HepG2 (cell line): ENCODE measurements around the gene IFT122. TPM values are rescaled to one million over a fixed set of nuclear protein-coding genes. Genes with fewer than 3 reads are reported as not detected.

Experiments
- ATAC-seq: fragments of 200-7000 bp; cut with Tn5 transposase; 3 replicates; pipeline ENCODE4 v1.9.1; 2020; ENCODE audit warnings: mild to moderate bottlenecking, moderate library complexity
- BruUV-seq: library from RNA; stranded (reverse); fragments of 400-500 nt; replicated peaks from 2 replicates; lab custom pipeline; 2021; lab: Mats Ljungman, UMichigan
- CTCF ChIA-PET: fragments of 300-600 bp; formaldehyde crosslinking; extraction: SDS; loops from one replicate; lab custom pipeline; 2021; ENCODE audit warnings: low total read pairs, inconsistent platforms, low intra/inter-chr PET ratio; lab: Yijun Ruan, JAX
- POLR2A ChIA-PET: fragments of 350-600 bp; sonication (Branson Sonifier 250); formaldehyde crosslinking; loops from one replicate; lab custom pipeline; 2020; ENCODE audit warnings: antibody characterized with exemption, inconsistent platforms; lab: Yijun Ruan, JAX
- DNase-seq: peaks from one replicate; pipeline ENCODE4 v3.0.0-alpha.2; 2015; ENCODE audit warnings: low spot score
- FAIRE-seq: peaks from 3 replicates; lab custom pipeline; 2011; peaks lifted over from hg19 to GRCh38; lab: Jason Lieb, UNC
- H2AFZ ChIP-seq: one replicate; pipeline ENCODE4 v1.6.1; 2011; ENCODE audit warnings: low read length, inconsistent platforms
- H3K27ac ChIP-seq: fragments of 300-600 bp; 3 replicates; pipeline ENCODE4 v1.8.0; 2011; ENCODE audit warnings: mixed run types, mild to moderate bottlenecking, mixed read lengths, low read length, inconsistent platforms; ENCODE audit not compliant: insufficient read depth; ENCODE audit errors: extremely low read length
- H3K27me3 ChIP-seq, 2 experiments: fragments of 200-600 bp in 1 of 2; 2 replicates in 1 of 2; 3 replicates in 1 of 2; pipeline versions ENCODE4 v1.6.0 to v1.8.0; 2011; ENCODE audit warnings: low read length in 2 of 2, mild to moderate bottlenecking in 2 of 2, moderate library complexity in 2 of 2, inconsistent platforms in 1 of 2; ENCODE audit not compliant: insufficient read depth in 2 of 2, control insufficient read depth in 1 of 2
- H3K36me3 ChIP-seq, 2 experiments: fragments of 200-600 bp in 1 of 2; replicated peaks in 1 of 2; 2 replicates in 1 of 2; 3 replicates in 1 of 2; pipeline versions ENCODE4 v1.5.1 to v1.8.0; 2011; ENCODE audit warnings: low read length in 2 of 2, inconsistent platforms in 1 of 2; ENCODE audit not compliant: insufficient read depth in 2 of 2, control insufficient read depth in 1 of 2
- H3K4me1 ChIP-seq: 2 replicates; pipeline ENCODE4 v1.5.1; 2012; ENCODE audit warnings: low read length, inconsistent platforms; ENCODE audit not compliant: insufficient read depth
- H3K4me2 ChIP-seq: 2 replicates; pipeline ENCODE4 v1.6.0; 2011; ENCODE audit warnings: low read depth, low read length, inconsistent platforms
- H3K4me3 ChIP-seq, 3 experiments: fragments of 200-600 bp in 1 of 3; sonication (generic), shearing (Covaris generic) in 1 of 3; replicated peaks in 1 of 3; 2 replicates each; pipeline ENCODE4 v1.5.1; 2011 to 2016; ENCODE audit warnings: low read length in 3 of 3, inconsistent platforms in 2 of 3, low read depth in 2 of 3, mild to moderate bottlenecking in 2 of 3, control low read depth in 1 of 3, mixed read lengths in 1 of 3; ENCODE audit not compliant: insufficient read depth in 1 of 3
- H3K79me2 ChIP-seq: one replicate; pipeline ENCODE4 v1.6.1; 2011; ENCODE audit warnings: low read length, inconsistent platforms; ENCODE audit not compliant: insufficient read depth
- H3K9ac ChIP-seq: 2 replicates; pipeline ENCODE4 v1.6.0; 2011; ENCODE audit warnings: mild to moderate bottlenecking, low read depth, low read length, inconsistent platforms; ENCODE audit not compliant: insufficient read depth
- H3K9me3 ChIP-seq: 2 replicates; pipeline ENCODE4 v1.5.1; 2012; ENCODE audit warnings: mild to moderate bottlenecking, low read length
- H4K20me1 ChIP-seq: 2 replicates; pipeline ENCODE4 v1.6.0; 2011; ENCODE audit warnings: inconsistent platforms, mild to moderate bottlenecking, low read length, moderate library complexity; ENCODE audit not compliant: insufficient read depth
- FOXA1 ChIP-seq, 2 experiments: fragments of 450-650 bp in 1 of 2; sonication (generic) in 1 of 2; formaldehyde crosslinking in 1 of 2; IDR thresholded peaks; 2 replicates each; pipeline versions ENCODE4 v1.4.0 to v1.6.1; 2016 to 2020; ENCODE audit warnings: missing genetic modification reagents in 1 of 2
- MAFG ChIP-seq: sonication (generic); formaldehyde crosslinking; IDR thresholded peaks from 2 replicates; pipeline ENCODE4 v1.5.1; 2020; ENCODE audit warnings: mild to moderate bottlenecking, missing genetic modification reagents
- NAIF1 ChIP-seq: sonication (generic); formaldehyde crosslinking; IDR thresholded peaks from 2 replicates; pipeline ENCODE4 v1.5.0; 2020; ENCODE audit warnings: mild to moderate bottlenecking, missing genetic modification reagents, borderline replicate concordance
- NCOR1 ChIP-seq: fragments of 200-600 bp; sonication (generic); IDR thresholded peaks from 2 replicates; pipeline ENCODE4 v1.7.0; 2017; ENCODE audit warnings: antibody characterized with exemption, low read length, borderline replicate concordance
- NR2F2 ChIP-seq: IDR thresholded peaks from 2 replicates; pipeline ENCODE4 v1.6.1; 2012; ENCODE audit warnings: low read depth, inconsistent platforms, borderline replicate concordance
- REL ChIP-seq: sonication (generic); formaldehyde crosslinking; conservative IDR thresholded peaks from 2 replicates; pipeline ENCODE4 v1.8.0; 2022; ENCODE audit warnings: mild to moderate bottlenecking, missing genetic modification reagents, moderate library complexity
- SMARCC2 ChIP-seq: fragments of 450-650 bp; IDR thresholded peaks from 2 replicates; pipeline ENCODE4 v1.6.1; 2017; ENCODE audit warnings: antibody characterized with exemption, mild to moderate bottlenecking
- ZC3H13 ChIP-seq: sonication (generic); formaldehyde crosslinking; IDR thresholded peaks from 2 replicates; pipeline ENCODE4 v1.8.1; 2023; ENCODE audit warnings: mild to moderate bottlenecking, missing genetic modification reagents, moderate library complexity
- ZNF598 ChIP-seq: sonication (generic); formaldehyde crosslinking; IDR thresholded peaks from 2 replicates; pipeline ENCODE4 v1.5.1; 2020; ENCODE audit warnings: mild to moderate bottlenecking, missing genetic modification reagents, borderline replicate concordance
- ZSCAN30 ChIP-seq: sonication (generic); formaldehyde crosslinking; IDR thresholded peaks from 2 replicates; pipeline ENCODE4 v1.5.0; 2020; ENCODE audit warnings: mild to moderate bottlenecking, missing genetic modification reagents
- WGBS: methylation state at CpG from one replicate; pipeline ENCODE4 v1.1.6; 2017; ENCODE audit warnings: low lambda C conversion rate; 5-methylcytosine and 5-hydroxymethylcytosine counted together
- in situ Hi-C: cut with HindIII; loops from 2 replicates; pipeline ENCODE4 v1.10.0; 2017; ENCODE audit warnings: low pct_unique_long_range_greater_than_20kb; ENCODE audit not compliant: extremely low pct_ligation_motif_present
- intact Hi-C: fragments of 100-400 bp; cut with micrococcal nuclease; formaldehyde crosslinking; loops from one replicate; pipeline ENCODE4 v1.10.0; 2022; ENCODE audit not compliant: unreplicated experiment
- polyA plus RNA-seq, 8 experiments: library from polyadenylated mRNA; depleted of rRNA in 3 of 8; stranded (reverse) in 7 of 8; unstranded in 1 of 8; fragments of >200 nt; fragmentation: Illumina TruSeq in 4 of 8; extraction: Trizol in 4 of 8; gene quantifications; 2 replicates each; pipeline versions ENCODE4 v1.2.1 to v1.2.3, GENCODE V29; 2011 to 2016; ENCODE audit warnings: low read depth in 4 of 8, missing spikeins in 1 of 8, mixed read lengths in 1 of 8; ENCODE audit not compliant: insufficient read depth in 1 of 8
- total RNA-seq, 5 experiments: library from RNA; depleted of rRNA; stranded (reverse); fragments of >200 nt; fragmentation: Illumina TruSeq; extraction: Trizol; gene quantifications; 2 replicates each; pipeline ENCODE4 v1.2.3, GENCODE V29; 2016; ENCODE audit warnings: low read depth in 1 of 5
- TF ChIP-seq, protein P1 (sequence below): sonication (generic); formaldehyde crosslinking; IDR thresholded peaks from 2 replicates; pipeline ENCODE4 v1.4.0; 2020; ENCODE audit warnings: mild to moderate bottlenecking, missing genetic modification reagents
- TF ChIP-seq, protein P2 (sequence below): sonication (generic); formaldehyde crosslinking; IDR thresholded peaks from 2 replicates; pipeline ENCODE4 v1.5.0; 2020; ENCODE audit warnings: mild to moderate bottlenecking, missing genetic modification reagents
- TF ChIP-seq, protein P3 (sequence below), 2 experiments: sonication (generic) in 1 of 2; formaldehyde crosslinking in 1 of 2; IDR thresholded peaks; 2 replicates each; pipeline versions ENCODE4 v1.6.1 to v1.9.0; 2014 to 2022; ENCODE audit warnings: antibody characterized with exemption in 1 of 2, borderline replicate concordance in 1 of 2, inconsistent platforms in 1 of 2, low read depth in 1 of 2, missing genetic modification reagents in 1 of 2
- TF ChIP-seq, protein P4 (sequence below): sonication (generic); formaldehyde crosslinking; IDR thresholded peaks from 2 replicates; pipeline ENCODE4 v1.5.0; 2020; ENCODE audit warnings: mild to moderate bottlenecking, missing genetic modification reagents

IFT122 gene
- total and polyA plus RNA-seq, 2 of the 13 experiments (the other 11 are each of a cell fraction or from before 2014, with no cell fraction given), result 10.1 to 10.3 TPM

DNA sequence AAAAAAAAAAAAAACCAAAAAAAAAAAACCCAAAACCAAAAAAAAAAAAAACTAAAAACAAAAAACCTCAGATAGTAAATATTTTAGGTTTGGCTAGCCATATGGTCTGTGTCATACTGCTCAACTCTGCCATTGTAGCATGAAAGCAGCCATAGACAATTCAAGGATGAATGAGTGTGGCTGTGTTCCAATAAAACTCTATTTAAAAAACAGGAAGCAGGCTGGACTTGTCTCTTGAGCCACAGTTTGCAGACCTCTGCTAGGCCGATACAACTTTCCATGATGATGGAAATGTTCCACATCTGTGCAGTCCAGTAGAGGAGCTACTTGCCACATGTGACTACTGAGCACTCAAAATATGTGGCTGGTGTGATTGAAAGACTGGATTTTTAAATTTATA is 22.7 kb upstream of the IFT122 start:
- in situ Hi-C loops, result no loop called here
- Histone ChIP-seq H3K27ac (no peak overlapping the region), H3K36me3 (no peaks in the 10 kb centered on the region), H3K4me3 (no peak overlapping the region), H2AFZ (no peak overlapping the region), H3K4me1 (peaks cover 81% of the 10 kb centered on the region), H3K9ac (no peak overlapping the region), H3K9me3 (no peaks in the 10 kb centered on the region), H3K27me3 (no peaks in the 10 kb centered on the region), H3K4me2 (peak overlapping the region; percentile 76; the same call in 1 of the 2 replicates), H4K20me1 (no peaks in the 10 kb centered on the region), H3K79me2 (no peaks in the 10 kb centered on the region)
- no TSS peak for BruUV-seq
- DNase-seq, result no peak
- 87% methylated on average over 1 of the region's 1 CpG for WGBS
- no peak for FAIRE-seq
- CTCF ChIA-PET, result no interaction called here
- intact Hi-C loops, result loop anchor here (5.0 kb wide), 1 partner anchor 460 kb away; no protein-coding TSS in a partner anchor
- POLR2A ChIA-PET, result no interaction called here
- ATAC-seq, result no peak
- TF ChIP-seq ZSCAN30 (no peak), NAIF1 (CRISPR knock-in tag) (no peak), REL (CRISPR knock-in tag) (no peak), MAFG (CRISPR knock-in tag) (no peak), ZC3H13 (CRISPR knock-in tag) (no peak), NR2F2 (no peak), ZNF598 (CRISPR knock-in tag) (no peak), NCOR1 (no peak), FOXA1 (IDR thresholded peaks at IDR 0.05) (no peak), FOXA1 (CRISPR knock-in tag; IDR thresholded peaks at IDR 0.05) (no peak), SMARCC2 (no peak)
- TF ChIP-seq, protein P1, sequence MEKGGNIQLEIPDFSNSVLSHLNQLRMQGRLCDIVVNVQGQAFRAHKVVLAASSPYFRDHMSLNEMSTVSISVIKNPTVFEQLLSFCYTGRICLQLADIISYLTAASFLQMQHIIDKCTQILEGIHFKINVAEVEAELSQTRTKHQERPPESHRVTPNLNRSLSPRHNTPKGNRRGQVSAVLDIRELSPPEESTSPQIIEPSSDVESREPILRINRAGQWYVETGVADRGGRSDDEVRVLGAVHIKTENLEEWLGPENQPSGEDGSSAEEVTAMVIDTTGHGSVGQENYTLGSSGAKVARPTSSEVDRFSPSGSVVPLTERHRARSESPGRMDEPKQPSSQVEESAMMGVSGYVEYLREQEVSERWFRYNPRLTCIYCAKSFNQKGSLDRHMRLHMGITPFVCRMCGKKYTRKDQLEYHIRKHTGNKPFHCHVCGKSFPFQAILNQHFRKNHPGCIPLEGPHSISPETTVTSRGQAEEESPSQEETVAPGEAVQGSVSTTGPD (CRISPR knock-in tag), result no peak
- TF ChIP-seq, protein P2, sequence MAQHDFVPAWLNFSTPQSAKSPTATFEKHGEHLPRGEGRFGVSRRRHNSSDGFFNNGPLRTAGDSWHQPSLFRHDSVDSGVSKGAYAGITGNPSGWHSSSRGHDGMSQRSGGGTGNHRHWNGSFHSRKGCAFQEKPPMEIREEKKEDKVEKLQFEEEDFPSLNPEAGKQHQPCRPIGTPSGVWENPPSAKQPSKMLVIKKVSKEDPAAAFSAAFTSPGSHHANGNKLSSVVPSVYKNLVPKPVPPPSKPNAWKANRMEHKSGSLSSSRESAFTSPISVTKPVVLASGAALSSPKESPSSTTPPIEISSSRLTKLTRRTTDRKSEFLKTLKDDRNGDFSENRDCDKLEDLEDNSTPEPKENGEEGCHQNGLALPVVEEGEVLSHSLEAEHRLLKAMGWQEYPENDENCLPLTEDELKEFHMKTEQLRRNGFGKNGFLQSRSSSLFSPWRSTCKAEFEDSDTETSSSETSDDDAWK (CRISPR knock-in tag), result no peak
- TF ChIP-seq, protein P3, sequence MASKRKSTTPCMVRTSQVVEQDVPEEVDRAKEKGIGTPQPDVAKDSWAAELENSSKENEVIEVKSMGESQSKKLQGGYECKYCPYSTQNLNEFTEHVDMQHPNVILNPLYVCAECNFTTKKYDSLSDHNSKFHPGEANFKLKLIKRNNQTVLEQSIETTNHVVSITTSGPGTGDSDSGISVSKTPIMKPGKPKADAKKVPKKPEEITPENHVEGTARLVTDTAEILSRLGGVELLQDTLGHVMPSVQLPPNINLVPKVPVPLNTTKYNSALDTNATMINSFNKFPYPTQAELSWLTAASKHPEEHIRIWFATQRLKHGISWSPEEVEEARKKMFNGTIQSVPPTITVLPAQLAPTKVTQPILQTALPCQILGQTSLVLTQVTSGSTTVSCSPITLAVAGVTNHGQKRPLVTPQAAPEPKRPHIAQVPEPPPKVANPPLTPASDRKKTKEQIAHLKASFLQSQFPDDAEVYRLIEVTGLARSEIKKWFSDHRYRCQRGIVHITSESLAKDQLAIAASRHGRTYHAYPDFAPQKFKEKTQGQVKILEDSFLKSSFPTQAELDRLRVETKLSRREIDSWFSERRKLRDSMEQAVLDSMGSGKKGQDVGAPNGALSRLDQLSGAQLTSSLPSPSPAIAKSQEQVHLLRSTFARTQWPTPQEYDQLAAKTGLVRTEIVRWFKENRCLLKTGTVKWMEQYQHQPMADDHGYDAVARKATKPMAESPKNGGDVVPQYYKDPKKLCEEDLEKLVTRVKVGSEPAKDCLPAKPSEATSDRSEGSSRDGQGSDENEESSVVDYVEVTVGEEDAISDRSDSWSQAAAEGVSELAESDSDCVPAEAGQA (IDR thresholded peaks at IDR 0.05; ENCODE audit: low read depth), result no peak
- TF ChIP-seq, protein P3 (CRISPR knock-in tag; IDR thresholded peaks at IDR 0.05; ENCODE audit: borderline replicate concordance), result no peak
- TF ChIP-seq, protein P4, sequence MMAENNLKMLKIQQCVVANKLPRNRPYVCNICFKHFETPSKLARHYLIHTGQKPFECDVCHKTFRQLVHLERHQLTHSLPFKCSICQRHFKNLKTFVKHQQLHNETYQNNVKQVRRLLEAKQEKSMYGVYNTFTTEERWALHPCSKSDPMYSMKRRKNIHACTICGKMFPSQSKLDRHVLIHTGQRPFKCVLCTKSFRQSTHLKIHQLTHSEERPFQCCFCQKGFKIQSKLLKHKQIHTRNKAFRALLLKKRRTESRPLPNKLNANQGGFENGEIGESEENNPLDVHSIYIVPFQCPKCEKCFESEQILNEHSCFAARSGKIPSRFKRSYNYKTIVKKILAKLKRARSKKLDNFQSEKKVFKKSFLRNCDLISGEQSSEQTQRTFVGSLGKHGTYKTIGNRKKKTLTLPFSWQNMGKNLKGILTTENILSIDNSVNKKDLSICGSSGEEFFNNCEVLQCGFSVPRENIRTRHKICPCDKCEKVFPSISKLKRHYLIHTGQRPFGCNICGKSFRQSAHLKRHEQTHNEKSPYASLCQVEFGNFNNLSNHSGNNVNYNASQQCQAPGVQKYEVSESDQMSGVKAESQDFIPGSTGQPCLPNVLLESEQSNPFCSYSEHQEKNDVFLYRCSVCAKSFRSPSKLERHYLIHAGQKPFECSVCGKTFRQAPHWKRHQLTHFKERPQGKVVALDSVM, result no peak
